22Rv1 (cell line): ENCODE measurements around the gene MSGN1.

Experiments used
- ZFX ChIP-seq: fragments of 450-650 bp; IDR thresholded peaks from 2 replicates; pipeline ENCODE4 v1.6.1; 2017; ENCODE audit warnings: antibody characterized with exemption, borderline replicate concordance
- TF ChIP-seq, protein P1 (sequence below): fragments of 450-650 bp; IDR thresholded peaks from 2 replicates; pipeline ENCODE4 v1.5.1; 2017; ENCODE audit warnings: mild to moderate bottlenecking

DNA sequence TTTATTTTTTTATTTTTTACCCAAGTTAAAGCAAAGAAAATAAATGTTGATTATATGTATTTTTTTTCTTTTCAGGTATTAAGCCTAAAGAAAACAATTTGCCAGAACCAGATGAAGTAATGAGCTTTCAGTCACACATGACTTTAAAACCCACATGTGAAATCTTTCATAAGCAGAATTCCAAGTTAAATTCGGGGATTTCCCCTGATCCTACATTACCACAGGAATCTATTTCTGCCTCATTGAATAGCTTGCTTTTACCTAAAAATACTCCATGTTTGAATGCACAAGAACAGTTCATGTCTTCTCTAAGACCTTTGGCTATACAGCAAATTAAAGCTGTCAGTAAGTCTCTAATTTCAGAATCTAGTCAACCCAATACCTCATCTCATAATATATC, 35.7 kb upstream of the MSGN1 start:
- TF ChIP-seq, protein P1, sequence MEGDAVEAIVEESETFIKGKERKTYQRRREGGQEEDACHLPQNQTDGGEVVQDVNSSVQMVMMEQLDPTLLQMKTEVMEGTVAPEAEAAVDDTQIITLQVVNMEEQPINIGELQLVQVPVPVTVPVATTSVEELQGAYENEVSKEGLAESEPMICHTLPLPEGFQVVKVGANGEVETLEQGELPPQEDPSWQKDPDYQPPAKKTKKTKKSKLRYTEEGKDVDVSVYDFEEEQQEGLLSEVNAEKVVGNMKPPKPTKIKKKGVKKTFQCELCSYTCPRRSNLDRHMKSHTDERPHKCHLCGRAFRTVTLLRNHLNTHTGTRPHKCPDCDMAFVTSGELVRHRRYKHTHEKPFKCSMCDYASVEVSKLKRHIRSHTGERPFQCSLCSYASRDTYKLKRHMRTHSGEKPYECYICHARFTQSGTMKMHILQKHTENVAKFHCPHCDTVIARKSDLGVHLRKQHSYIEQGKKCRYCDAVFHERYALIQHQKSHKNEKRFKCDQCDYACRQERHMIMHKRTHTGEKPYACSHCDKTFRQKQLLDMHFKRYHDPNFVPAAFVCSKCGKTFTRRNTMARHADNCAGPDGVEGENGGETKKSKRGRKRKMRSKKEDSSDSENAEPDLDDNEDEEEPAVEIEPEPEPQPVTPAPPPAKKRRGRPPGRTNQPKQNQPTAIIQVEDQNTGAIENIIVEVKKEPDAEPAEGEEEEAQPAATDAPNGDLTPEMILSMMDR: no peak
- no peak for TF ChIP-seq ZFX
